H1 (cell line): Measurements from ENCODE around the gene PSMD13. TPM values are rescaled to one million over a fixed set of nuclear protein-coding genes. Genes with fewer than 3 reads are reported as not detected.

Experiments used
- CTBP2 ChIP-seq: IDR thresholded peaks from 2 replicates; pipeline ENCODE4 v1.7.0; 2011; ENCODE audit warnings: borderline replicate concordance, mild to moderate bottlenecking, moderate library complexity, mixed read lengths, low read length; ENCODE audit not compliant: insufficient read depth, insufficient read length
- MAFK ChIP-seq: IDR thresholded peaks from 2 replicates; pipeline ENCODE4 v1.6.1; 2012; ENCODE audit warnings: low read depth, mild to moderate bottlenecking, improper control_type of control experiment, low read length
- SIN3A ChIP-seq, 2 experiments: IDR thresholded peaks in 1 of 2; conservative IDR thresholded peaks in 1 of 2; 2 replicates each; pipeline ENCODE4 v1.6.1; 2011 to 2012; ENCODE audit warnings: low read length in 2 of 2, improper control_type of control experiment in 1 of 2, low read depth in 1 of 2, mild to moderate bottlenecking in 1 of 2
- TAF7 ChIP-seq: optimal IDR thresholded peaks from 2 replicates; pipeline ENCODE3; 2011; ENCODE audit warnings: low read depth, mild to moderate bottlenecking, inconsistent platforms, low read length, moderate library complexity, borderline replicate concordance
- ZNF274 ChIP-seq: IDR thresholded peaks from 2 replicates; pipeline ENCODE4 v1.7.0; 2012; ENCODE audit warnings: low read length, borderline replicate concordance; ENCODE audit errors: extremely low read depth
- polyA plus RNA-seq, 7 experiments: library from polyadenylated mRNA; depleted of rRNA in 3 of 7; stranded (reverse) in 5 of 7; unstranded in 2 of 7; fragments of >200 nt in 5 of 7; fragments of 200-250 nt in 2 of 7; gene quantifications; 1 replicate in 5 of 7; 2 replicates in 1 of 7; 4 replicates in 1 of 7; pipeline versions ENCODE4 v1.2.1 to v1.2.3, GENCODE V29; 2011 to 2013; ENCODE audit warnings: missing spikeins in 2 of 7, mixed read lengths in 2 of 7
- total RNA-seq: library from RNA; stranded (reverse); fragmentation: NEBNext Ultra II Directional; extraction: Animal tissue kit (Norgen Biotek cat#: 25700); gene quantifications from 2 replicates; pipeline ENCODE4 v1.2.1, GENCODE V29; 2021

Gene PSMD13
- total and polyA plus RNA-seq, 2 of the 8 experiments (the other 6 are each of a cell fraction or from before 2014, with no cell fraction given), result 121 to 141 TPM

DNA sequence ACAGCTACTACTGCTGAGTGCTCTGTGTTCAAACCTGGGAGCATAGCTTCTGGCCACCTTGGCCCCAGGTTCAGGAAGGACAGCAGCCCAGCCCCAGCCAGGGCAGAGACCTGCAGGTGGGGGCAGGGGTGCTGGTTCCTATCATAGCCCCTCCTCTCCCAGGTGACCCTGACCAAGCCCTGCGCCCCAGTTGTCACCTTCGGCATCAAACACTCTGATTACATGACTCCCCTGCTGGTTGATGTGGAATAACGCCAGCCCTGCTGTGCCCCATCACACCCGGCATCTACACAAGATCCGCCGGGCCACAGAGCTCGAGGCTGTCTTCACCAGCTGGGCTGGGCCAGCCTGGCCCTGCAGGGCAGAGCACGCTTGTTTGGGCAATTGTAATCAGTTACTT is 37.0 kb upstream of the PSMD13 start (continued):
- no peak for TF ChIP-seq CTBP2
- no peak for TF ChIP-seq ZNF274
- TF ChIP-seq MAFK, result no peak
- no peak for TF ChIP-seq SIN3A (conservative IDR thresholded peaks at IDR 0.05 in 1 of 2, IDR thresholded peaks at IDR 0.05 in 1 of 2; ENCODE audit: low read depth in 1 of 2, low read length in 2 of 2)
- no peak for TF ChIP-seq TAF7
